GM18502 (cell line): Measurements from ENCODE around the gene WNT3A.

Source experiments
- ATAC-seq: cut with Tn5 transposase; IDR thresholded peaks from one replicate; pipeline ENCODE4 v1.9.1; 2021; ENCODE audit warnings: mild to moderate bottlenecking; ENCODE audit not compliant: unreplicated experiment, poor library complexity

Gene WNT3A

DNA sequence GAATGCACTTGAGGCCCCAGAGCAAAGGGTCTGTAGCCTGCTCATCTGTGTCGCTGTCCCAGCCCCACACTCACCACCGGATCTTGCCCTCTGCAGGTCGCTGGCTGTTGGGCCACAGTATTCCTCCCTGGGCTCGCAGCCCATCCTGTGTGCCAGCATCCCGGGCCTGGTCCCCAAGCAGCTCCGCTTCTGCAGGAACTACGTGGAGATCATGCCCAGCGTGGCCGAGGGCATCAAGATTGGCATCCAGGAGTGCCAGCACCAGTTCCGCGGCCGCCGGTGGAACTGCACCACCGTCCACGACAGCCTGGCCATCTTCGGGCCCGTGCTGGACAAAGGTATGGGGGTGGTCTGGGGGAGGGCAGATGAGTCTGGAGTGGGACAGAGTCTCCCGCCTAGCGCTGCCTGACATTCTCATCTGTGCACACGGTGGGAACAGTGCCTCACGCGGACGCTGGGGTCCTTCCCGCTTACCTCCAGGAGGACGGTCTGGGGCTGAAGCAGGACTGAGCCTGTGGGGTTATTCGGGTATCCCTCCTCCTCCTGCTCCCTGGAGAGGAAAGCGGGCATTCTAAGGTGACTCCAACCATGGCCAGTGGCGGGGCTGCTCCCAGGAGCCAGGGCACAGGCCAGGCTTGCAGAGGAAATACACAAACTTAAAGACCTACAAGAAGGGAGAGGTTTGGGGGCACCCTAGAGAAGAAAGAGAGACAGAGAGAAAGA lies 15.9 kb downstream of the WNT3A start:
- ATAC-seq = no peak

- no peak for ATAC-seq
Measured at GRCh38 chr1:228023294-228023639, 16.5 kb downstream of the WNT3A start.

DNA sequence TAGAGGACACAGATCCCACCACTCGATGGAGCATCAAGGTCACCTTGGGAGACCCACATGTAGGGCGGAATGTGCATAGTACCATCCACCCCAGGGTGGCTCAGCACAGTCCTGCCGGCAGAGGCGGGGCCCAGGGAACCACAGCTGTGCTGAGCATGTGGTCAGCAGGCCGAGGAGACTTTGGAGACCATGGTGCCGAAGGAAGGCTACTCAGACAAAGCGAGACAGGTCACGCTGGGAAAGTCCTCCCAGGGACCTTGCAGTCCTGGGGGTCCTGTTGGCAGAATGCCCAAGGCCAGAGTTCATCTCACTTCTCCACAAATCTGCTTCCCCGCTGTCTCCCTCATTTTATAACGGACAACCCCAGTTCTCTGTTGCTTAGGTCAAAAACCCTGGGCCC lies 22.5 kb downstream of the WNT3A start:
- no peak for ATAC-seq

- ATAC-seq = no peak
Measured at GRCh38 chr1:228030451-228031201, 23.8 kb downstream of the WNT3A start.

DNA sequence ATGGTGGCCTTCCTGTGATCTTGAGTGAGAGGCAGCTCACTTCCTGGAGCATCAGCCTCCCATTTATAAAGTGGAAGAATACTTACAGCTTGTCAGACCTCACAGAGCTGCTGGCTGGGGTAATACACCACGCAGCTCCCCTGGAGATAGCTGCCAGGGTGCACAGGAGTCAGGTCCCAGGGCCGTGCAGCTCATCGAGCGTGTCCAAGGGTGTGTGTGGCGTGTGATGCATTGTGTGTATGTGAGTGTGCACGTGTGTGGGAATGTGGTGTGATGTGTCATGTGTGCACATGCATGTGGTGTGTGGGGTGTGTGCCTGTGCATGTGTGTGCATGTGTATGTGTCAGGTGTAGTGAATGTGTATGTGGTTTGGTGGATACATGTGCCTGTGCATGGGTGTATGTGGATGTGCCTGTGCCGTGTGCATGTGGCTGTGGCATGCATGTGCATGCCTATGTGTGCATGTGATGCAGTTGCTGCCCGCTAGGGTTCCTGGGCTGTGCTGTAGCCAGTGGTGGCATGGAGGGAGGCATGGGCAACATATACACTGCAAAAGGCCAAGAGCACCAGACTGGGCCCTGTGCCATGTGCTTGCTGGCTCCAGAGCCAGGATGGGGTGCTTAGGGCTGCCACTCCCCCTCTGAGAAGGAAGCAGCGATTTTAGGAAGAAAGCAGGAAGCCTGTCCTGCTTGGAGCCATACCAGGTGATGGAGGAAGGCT lies 24.6 kb downstream of the WNT3A start:
- no peak for ATAC-seq

DNA sequence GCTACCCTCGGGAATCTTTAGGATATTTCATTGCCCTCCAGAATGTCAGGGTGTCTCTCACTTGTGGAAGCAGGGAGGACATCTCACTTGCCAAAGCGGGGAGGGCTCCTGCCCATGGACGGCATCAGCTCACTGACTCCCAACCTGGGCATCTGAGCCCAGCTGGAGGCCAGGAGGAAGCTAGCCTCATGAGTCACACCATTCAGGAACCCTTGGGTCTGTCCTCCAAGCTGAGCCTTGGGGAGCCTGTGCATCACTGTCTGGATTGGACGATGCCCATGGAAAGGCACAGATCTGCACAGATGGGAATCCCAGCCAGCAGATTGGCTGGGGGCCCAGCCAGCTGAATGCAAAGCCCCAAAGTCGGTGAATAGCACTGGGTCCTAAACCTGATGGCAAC lies 25.2 kb downstream of the WNT3A start:
- ATAC-seq = no peak

DNA sequence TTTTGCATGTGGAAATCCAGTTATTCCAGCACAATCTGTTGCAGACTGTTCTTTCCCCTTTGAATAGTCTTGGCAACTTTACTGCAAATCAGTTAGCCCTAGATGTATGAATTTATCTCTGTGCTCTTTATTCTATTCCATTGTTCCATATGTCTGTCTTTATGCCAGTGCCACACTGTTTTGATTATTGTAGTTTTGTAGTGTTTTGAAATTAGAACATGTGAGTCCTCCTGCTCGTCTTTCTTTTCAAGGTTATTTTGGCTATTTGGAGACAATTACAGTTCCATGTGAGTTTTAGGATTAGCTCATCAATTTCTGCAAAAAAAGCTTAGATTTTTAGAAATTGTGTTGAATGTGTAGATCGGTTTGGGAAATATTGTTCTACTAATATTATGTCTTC lies 26.6 kb downstream of the WNT3A start:
- no peak for ATAC-seq

- ATAC-seq = no peak
Measured at GRCh38 chr1:228034954-228035837, 28.4 kb downstream of the WNT3A start.

GRCh38 chr1:228035844-228036243 lies 29.0 kb downstream of the WNT3A start:
- no peak for ATAC-seq

GRCh38 chr1:228036701-228037231 lies 30.0 kb downstream of the WNT3A start:
- ATAC-seq = no peak

- peak; percentile 85 for ATAC-seq
Measured at GRCh38 chr1:228037401-228038386, 30.9 kb downstream of the WNT3A start.

- no peak for ATAC-seq
Measured at GRCh38 chr1:228038387-228039005, 31.7 kb downstream of the WNT3A start.

- ATAC-seq = no peak
Measured at GRCh38 chr1:228039006-228039903, 32.5 kb downstream of the WNT3A start.

GRCh38 chr1:228039986-228040385 lies 33.2 kb downstream of the WNT3A start:
- ATAC-seq = no peak

- ATAC-seq = no peak
Measured at GRCh38 chr1:228041316-228041715, 34.5 kb downstream of the WNT3A start.

GRCh38 chr1:228042508-228042907 lies 35.7 kb downstream of the WNT3A start:
- ATAC-seq = no peak

DNA sequence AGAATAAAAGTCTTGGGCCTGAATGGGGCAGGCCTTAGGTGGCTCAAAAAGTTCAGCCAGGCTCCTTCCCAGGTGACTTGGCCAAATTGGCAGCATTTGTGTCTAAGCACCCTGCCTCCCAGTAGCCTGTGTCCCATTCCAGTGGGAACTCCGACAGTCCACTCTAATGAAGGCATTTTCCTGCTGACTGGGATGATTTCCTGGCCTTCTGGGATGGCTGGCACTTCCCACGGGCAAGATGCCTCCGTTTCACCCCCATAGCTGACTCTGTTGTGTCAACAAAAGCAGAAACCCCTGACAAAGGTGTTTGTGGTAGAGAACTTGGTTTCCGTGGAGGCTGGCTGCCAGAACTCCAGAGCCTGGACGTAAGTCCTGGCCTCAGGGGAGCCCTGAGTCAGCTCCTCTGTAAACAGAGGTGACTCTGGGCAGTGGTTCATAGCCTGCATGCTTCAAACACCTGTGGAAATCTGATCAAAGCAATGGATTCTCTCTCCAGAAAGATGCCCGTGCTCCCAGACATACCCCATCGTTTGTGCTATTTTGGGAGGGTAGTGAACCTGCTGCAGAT lies 36.6 kb downstream of the WNT3A start:
- ATAC-seq = no peak
